PFSK-1 (cell line): ENCODE data around the gene CLUH. TPM values are rescaled to one million over a fixed set of nuclear protein-coding genes. Genes with fewer than 3 reads are reported as not detected.

ENCODE experiments used
- FOXP2 ChIP-seq: optimal IDR thresholded peaks from 2 replicates; pipeline ENCODE3; 2011; ENCODE audit warnings: borderline replicate concordance, control low read depth, inconsistent platforms; ENCODE audit not compliant: insufficient read depth; ENCODE audit errors: extremely low read length, extremely low read depth
- POLR2AphosphoS5 ChIP-seq: IDR thresholded peaks from 2 replicates; pipeline ENCODE4 v1.6.1; 2012; ENCODE audit warnings: low read depth, mild to moderate bottlenecking, control low read depth, low read length, moderate library complexity
- REST ChIP-seq, 2 experiments: IDR thresholded peaks; 2 replicates each; pipeline versions ENCODE4 v1.6.1 to v1.8.0; 2011 to 2012; ENCODE audit warnings: low read depth in 2 of 2, low read length in 2 of 2, control low read depth in 1 of 2, inconsistent platforms in 1 of 2, mild to moderate bottlenecking in 1 of 2, moderate library complexity in 1 of 2; ENCODE audit not compliant: insufficient read depth in 1 of 2
- SIN3A ChIP-seq: IDR thresholded peaks from 2 replicates; pipeline ENCODE4 v1.6.1; 2012; ENCODE audit warnings: mild to moderate bottlenecking, low read length, moderate library complexity, borderline replicate concordance; ENCODE audit not compliant: insufficient read depth
- TAF1 ChIP-seq: IDR thresholded peaks from 2 replicates; pipeline ENCODE4 v1.6.1; 2012; ENCODE audit warnings: low read length, control low read depth, borderline replicate concordance; ENCODE audit not compliant: insufficient read depth
- polyA plus RNA-seq: library from polyadenylated mRNA; unstranded; fragments of >200 nt; gene quantifications from one replicate; pipeline ENCODE4 v1.2.1, GENCODE V29; 2012; ENCODE audit warnings: low read depth, missing spikeins; ENCODE audit not compliant: insufficient read length

Gene CLUH
- polyA plus RNA-seq = 233 TPM

GRCh38 chr17:2711608-2712299, at the start of gene CLUH:
Gene CLUH, minus strand, starts transcription at chr17:2711764. Its CDS starts 103 bp downstream, at chr17:2711661.
- TF ChIP-seq REST (IDR thresholded peaks at IDR 0.05; ENCODE audit: insufficient read depth in 1 of 2, low read depth in 2 of 2, low read length in 2 of 2) = peak; percentile 56 to 65; a peak in 1 of 4 replicates
- TF ChIP-seq POLR2AphosphoS5 = peak; percentile 74
- TF ChIP-seq FOXP2 = peak; percentile 90
- peak; percentile 98 for TF ChIP-seq SIN3A
- TF ChIP-seq TAF1 = peak; percentile 87; the same call in 1 of the 2 replicates

GRCh38 chr17:2758870-2759269, 47.3 kb upstream of the CLUH start:
- TF ChIP-seq SIN3A = no peak
- TF ChIP-seq FOXP2 = no peak
- no peak for TF ChIP-seq POLR2AphosphoS5
- TF ChIP-seq REST (IDR thresholded peaks at IDR 0.05; ENCODE audit: insufficient read depth in 1 of 2, low read depth in 2 of 2, low read length in 2 of 2) = no peak

GRCh38 chr17:2755891-2756724, 44.5 kb upstream of the CLUH start:
- TF ChIP-seq FOXP2 (no peak), SIN3A (no peak), REST (IDR thresholded peaks at IDR 0.05; ENCODE audit: insufficient read depth in 1 of 2, low read depth in 2 of 2, low read length in 2 of 2) (no peak), POLR2AphosphoS5 (no peak), TAF1 (no peak)

- TF ChIP-seq SIN3A = no peak
- TF ChIP-seq REST (IDR thresholded peaks at IDR 0.05; ENCODE audit: insufficient read depth in 1 of 2, low read depth in 2 of 2, low read length in 2 of 2) = peak; percentile 27 to 55; a peak in 2 of 4 replicates
- TF ChIP-seq TAF1 = no peak
- no peak for TF ChIP-seq POLR2AphosphoS5
- no peak for TF ChIP-seq FOXP2
Observed at GRCh38 chr17:2751491-2751890, 39.9 kb upstream of the CLUH start.
